Activated naive CD4-positive, alpha-beta T cell treated with anti-CD3 and anti-CD28 coated beads for 36 hours (primary cell): ENCODE measurements around the gene FASTK. TPM values are rescaled to one million over a fixed set of nuclear protein-coding genes. Genes with fewer than 3 reads are reported as not detected.

Experiments used
- CTCF ChIA-PET: fragments of 350-600 bp; sonication (Branson Sonifier 250); formaldehyde crosslinking; loops from one replicate; lab custom pipeline; 2021; ENCODE audit warnings: antibody characterized with exemption; lab: Charles Lee
- DNase-seq: peaks from one replicate; pipeline ENCODE4 v3.0.0-alpha.2; 2020
- H3K27ac Mint-ChIP-seq: one replicate; pipeline ENCODE4 v1.8.0; 2021; ENCODE audit warnings: mild to moderate bottlenecking, mixed read lengths
- H3K27me3 Mint-ChIP-seq: one replicate; pipeline ENCODE4 v1.8.0; 2021; ENCODE audit warnings: low read depth, mixed read lengths
- H3K36me3 Mint-ChIP-seq: one replicate; pipeline ENCODE4 v1.8.0; 2021; ENCODE audit warnings: low read depth, mixed read lengths
- H3K4me1 Mint-ChIP-seq: one replicate; pipeline ENCODE4 v1.8.0; 2021; ENCODE audit warnings: low read depth, mixed read lengths
- H3K4me3 Mint-ChIP-seq: one replicate; pipeline ENCODE4 v1.8.0; 2021; ENCODE audit warnings: mild to moderate bottlenecking, moderate library complexity, mixed read lengths
- H3K9me3 Mint-ChIP-seq: one replicate; pipeline ENCODE4 v1.8.0; 2021; ENCODE audit warnings: mixed read lengths
- intact Hi-C: fragments of 100-400 bp; cut with micrococcal nuclease; formaldehyde crosslinking; loops from one replicate; pipeline ENCODE4 v1.15.1; 2023
- total RNA-seq, 2 experiments: library from RNA; stranded (reverse); gene quantifications; one replicate each; pipeline ENCODE4 v1.2.3, GENCODE V29; 2021

Gene FASTK
- total RNA-seq, 2 experiments from 2014 or later, result 43.6 to 45.7 TPM

GRCh38 chr7:151103973-151104372 lies 23.4 kb upstream of the FASTK start:
- intact Hi-C loops, result no loop called here
- H3K36me3 Mint-ChIP-seq, result no peaks in the 10 kb centered on the region
- no peak for DNase-seq
- H3K4me3 Mint-ChIP-seq, result no peak overlapping the region
- no peaks in the 10 kb centered on the region for H3K9me3 Mint-ChIP-seq
- H3K27me3 Mint-ChIP-seq, result no peaks in the 10 kb centered on the region
- H3K4me1 Mint-ChIP-seq, result no peaks in the 10 kb centered on the region
- H3K27ac Mint-ChIP-seq, result no peak overlapping the region
- CTCF ChIA-PET, result interaction anchor here (1.2 kb wide), 1 partner anchor 20 kb away, joined by 4 read pairs; no protein-coding TSS in a partner anchor

GRCh38 chr7:151102991-151103390 lies 22.4 kb upstream of the FASTK start:
- CTCF ChIA-PET, result interaction anchor here (1.0 kb wide), 1 partner anchor 21 kb away, joined by 3 read pairs; no protein-coding TSS in a partner anchor
- H3K27ac Mint-ChIP-seq, result no peak overlapping the region
- no peaks in the 10 kb centered on the region for H3K4me1 Mint-ChIP-seq
- intact Hi-C loops, result no loop called here
- no peaks in the 10 kb centered on the region for H3K36me3 Mint-ChIP-seq
- H3K9me3 Mint-ChIP-seq, result no peaks in the 10 kb centered on the region
- no peak for DNase-seq
- H3K4me3 Mint-ChIP-seq, result no peak overlapping the region
- H3K27me3 Mint-ChIP-seq, result no peaks in the 10 kb centered on the region

- CTCF ChIA-PET, result interaction anchor here (0.9 to 1.2 kb wide), 3 partner anchors 15 to 22 kb away, joined by 3 to 5 read pairs (median 3); no protein-coding TSS in a partner anchor
- intact Hi-C loops, result no loop called here
- Mint-ChIP-seq H3K36me3 (no peaks in the 10 kb centered on the region), H3K9me3 (no peaks in the 10 kb centered on the region), H3K4me1 (no peaks in the 10 kb centered on the region), H3K27me3 (no peaks in the 10 kb centered on the region), H3K27ac (no peak overlapping the region), H3K4me3 (no peak overlapping the region)
- no peak for DNase-seq
These were observed 21.2 kb upstream of the FASTK start for GRCh38 chr7:151101621-151102396.

DNA sequence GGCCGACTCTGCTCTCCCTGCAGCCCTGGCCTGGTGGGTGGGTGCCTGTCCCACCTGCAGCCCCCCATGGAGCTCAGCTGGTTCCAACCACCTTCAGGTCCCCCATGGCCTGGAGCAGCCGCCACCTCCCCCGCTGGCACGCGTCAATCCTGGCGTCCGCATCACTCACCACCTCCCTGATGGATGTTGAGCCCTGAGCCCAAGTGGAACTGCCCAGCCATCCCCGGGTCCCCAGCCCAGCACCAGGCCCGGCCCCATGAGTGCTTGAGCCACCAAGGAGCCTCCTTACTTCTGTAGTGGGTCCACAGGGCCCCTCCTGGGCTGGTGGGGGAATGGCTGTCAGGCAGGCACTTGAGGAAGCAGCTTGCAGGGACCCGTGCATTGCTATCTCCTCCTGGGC lies 20.3 kb upstream of the FASTK start:
- no peaks in the 10 kb centered on the region for H3K27me3 Mint-ChIP-seq
- no peak for DNase-seq
- H3K36me3 Mint-ChIP-seq, result no peaks in the 10 kb centered on the region
- no peak overlapping the region for H3K4me3 Mint-ChIP-seq
- no peak overlapping the region for H3K27ac Mint-ChIP-seq
- no peaks in the 10 kb centered on the region for H3K9me3 Mint-ChIP-seq
- CTCF ChIA-PET, result interaction anchor here (1.0 to 1.2 kb wide), 2 partner anchors 14 to 19 kb away, joined by 3 read pairs; no protein-coding TSS in a partner anchor
- peaks cover under 1% of the 10 kb centered on the region for H3K4me1 Mint-ChIP-seq
- intact Hi-C loops, result no loop called here

GRCh38 chr7:151099486-151100211 lies 19.0 kb upstream of the FASTK start:
- peaks cover 3% of the 10 kb centered on the region for H3K4me1 Mint-ChIP-seq
- H3K9me3 Mint-ChIP-seq, result no peaks in the 10 kb centered on the region
- no peaks in the 10 kb centered on the region for H3K27me3 Mint-ChIP-seq
- CTCF ChIA-PET, result no interaction called here
- no peak for DNase-seq
- no peak overlapping the region for H3K4me3 Mint-ChIP-seq
- H3K27ac Mint-ChIP-seq, result no peak overlapping the region
- intact Hi-C loops, result no loop called here
- H3K36me3 Mint-ChIP-seq, result no peaks in the 10 kb centered on the region

DNA sequence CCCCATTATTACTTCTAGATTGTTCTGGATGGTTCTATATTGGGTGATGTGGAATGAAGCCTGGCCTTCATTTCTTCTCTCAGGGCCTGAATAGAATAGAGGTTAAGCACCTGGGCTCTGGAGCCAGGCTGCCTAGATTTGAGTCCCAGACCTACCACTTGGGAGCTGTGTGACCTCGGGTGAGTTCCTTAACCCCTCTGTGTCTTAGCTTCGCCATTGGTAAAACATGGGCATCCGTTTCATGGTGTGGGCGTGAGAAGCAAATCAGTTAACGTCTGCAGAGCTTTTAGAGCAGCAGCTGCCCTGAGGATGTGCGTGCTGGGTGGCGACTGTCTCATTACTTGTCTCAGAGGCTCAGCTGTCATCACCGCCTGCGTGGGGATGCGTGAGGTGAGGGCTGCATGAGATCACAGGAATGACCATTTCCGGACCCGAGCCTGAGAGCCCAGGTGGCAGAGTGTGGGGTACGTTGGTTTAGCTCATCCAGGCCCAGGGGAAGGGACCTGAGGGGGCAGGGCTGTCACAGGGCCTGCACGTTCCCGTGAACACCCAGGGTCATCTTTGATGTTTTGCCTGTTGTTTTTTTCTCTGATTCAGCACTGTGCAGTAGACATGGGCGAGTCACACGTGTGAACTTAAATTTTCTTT lies 15.3 kb upstream of the FASTK start:
- Mint-ChIP-seq H3K27ac (no peak overlapping the region), H3K4me3 (no peak overlapping the region), H3K36me3 (no peaks in the 10 kb centered on the region), H3K9me3 (no peaks in the 10 kb centered on the region), H3K4me1 (peaks cover 3% of the 10 kb centered on the region), H3K27me3 (no peaks in the 10 kb centered on the region)
- DNase-seq, result no peak
- intact Hi-C loops, result no loop called here
- CTCF ChIA-PET, result interaction anchor here (0.8 to 1.4 kb wide), 3 partner anchors 11 to 76 kb away, joined by 3 to 5 read pairs (median 3); no protein-coding TSS in a partner anchor

GRCh38 chr7:151095123-151095797 lies 14.7 kb upstream of the FASTK start:
- CTCF ChIA-PET, result interaction anchor here (0.8 to 1.4 kb wide), 6 partner anchors 10 to 149 kb away, joined by 3 to 5 read pairs (median 4); no protein-coding TSS in a partner anchor
- no peaks in the 10 kb centered on the region for H3K27me3 Mint-ChIP-seq
- DNase-seq, result no peak
- no peaks in the 10 kb centered on the region for H3K9me3 Mint-ChIP-seq
- intact Hi-C loops, result no loop called here
- H3K4me1 Mint-ChIP-seq, result peaks cover 3% of the 10 kb centered on the region
- H3K27ac Mint-ChIP-seq, result no peak overlapping the region
- H3K36me3 Mint-ChIP-seq, result no peaks in the 10 kb centered on the region
- H3K4me3 Mint-ChIP-seq, result no peak overlapping the region

DNA sequence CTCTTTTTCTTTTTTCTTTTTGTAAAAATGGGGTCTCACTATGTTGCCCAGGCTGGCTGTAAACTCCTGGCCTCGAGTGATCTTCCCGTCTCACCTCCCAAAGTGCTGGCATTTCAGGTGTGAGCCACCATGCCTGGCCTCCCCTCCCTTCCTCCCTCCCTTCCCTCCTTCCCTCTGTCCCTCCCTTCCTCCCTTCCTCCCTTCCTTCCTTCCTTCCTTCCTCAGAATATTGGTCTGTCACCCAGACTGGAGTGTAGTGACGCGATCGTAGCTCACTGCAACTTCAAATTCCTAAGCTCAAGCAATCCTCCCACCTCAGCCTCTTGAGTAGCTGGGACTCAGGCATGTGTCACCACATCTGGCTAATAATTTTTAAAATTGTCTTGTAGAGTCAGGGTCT lies 14.1 kb upstream of the FASTK start:
- DNase-seq, result no peak
- intact Hi-C loops, result no loop called here
- Mint-ChIP-seq H3K27ac (no peak overlapping the region), H3K9me3 (no peaks in the 10 kb centered on the region), H3K4me3 (no peak overlapping the region), H3K4me1 (peaks cover 3% of the 10 kb centered on the region), H3K36me3 (no peaks in the 10 kb centered on the region), H3K27me3 (no peaks in the 10 kb centered on the region)
- CTCF ChIA-PET, result interaction anchor here (0.8 to 1.5 kb wide), 6 partner anchors 15 to 150 kb away, joined by 3 to 5 read pairs (median 4); no protein-coding TSS in a partner anchor

DNA sequence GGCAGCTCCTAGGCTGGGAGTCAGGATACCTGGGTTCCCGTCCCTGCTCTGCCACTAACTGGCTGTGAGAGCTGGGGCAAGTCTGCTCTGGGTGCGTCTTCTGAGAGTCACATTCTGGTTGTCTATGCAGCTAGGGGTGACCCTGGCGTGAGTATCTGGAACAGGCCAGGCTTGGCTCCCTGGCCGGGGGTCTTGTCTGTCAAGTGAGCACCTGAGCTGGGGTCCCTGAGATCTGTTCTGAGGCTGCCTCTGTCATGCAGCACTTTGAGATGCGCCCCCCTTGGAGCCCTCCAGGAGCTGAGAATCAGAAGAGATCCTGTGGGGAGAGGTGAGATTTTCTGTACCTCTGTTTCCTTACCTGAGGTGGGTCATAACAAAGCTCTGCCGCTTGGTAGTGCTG lies 13.1 kb upstream of the FASTK start:
- Mint-ChIP-seq H3K36me3 (peaks cover 2% of the 10 kb centered on the region), H3K4me1 (peaks cover 7% of the 10 kb centered on the region), H3K4me3 (no peak overlapping the region), H3K27me3 (peaks cover 2% of the 10 kb centered on the region), H3K27ac (no peak overlapping the region), H3K9me3 (no peaks in the 10 kb centered on the region)
- CTCF ChIA-PET, result interaction anchor here (0.6 to 1.5 kb wide), 6 partner anchors 18 to 305 kb away, joined by 3 to 6 read pairs (median 4); no protein-coding TSS in a partner anchor
- intact Hi-C loops, result no loop called here
- DNase-seq, result no peak

DNA sequence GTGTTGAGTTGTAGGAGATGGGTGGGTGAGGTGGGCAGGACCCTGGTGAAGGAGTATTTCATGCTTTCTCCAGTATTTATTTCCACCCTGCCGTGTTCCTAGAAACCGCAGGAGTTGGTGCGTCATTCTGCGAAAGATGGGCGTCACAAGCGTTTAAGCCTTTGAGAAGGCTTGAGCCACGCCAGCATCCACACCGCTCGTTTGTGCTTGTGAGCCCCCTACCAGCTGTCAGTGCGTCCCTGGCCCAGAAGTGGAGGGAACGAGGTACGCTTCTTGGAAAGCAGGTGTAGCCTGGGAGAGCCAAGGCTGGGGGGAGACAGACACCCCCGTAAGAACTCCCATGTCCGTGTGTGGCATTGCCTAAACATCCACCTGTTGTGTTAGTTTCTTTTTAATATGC lies 11.4 kb upstream of the FASTK start:
- no peak overlapping the region for H3K4me3 Mint-ChIP-seq
- no peak overlapping the region for H3K27ac Mint-ChIP-seq
- CTCF ChIA-PET, result interaction anchor here (1.2 to 4.8 kb wide), 2 partner anchors 9 to 19 kb away, joined by 3 to 49 read pairs; partner anchors contain the start of gene TMUB1
- peaks cover 14% of the 10 kb centered on the region for H3K4me1 Mint-ChIP-seq
- H3K36me3 Mint-ChIP-seq, result peaks cover 2% of the 10 kb centered on the region
- H3K27me3 Mint-ChIP-seq, result peaks cover 2% of the 10 kb centered on the region
- no peak for DNase-seq
- H3K9me3 Mint-ChIP-seq, result no peaks in the 10 kb centered on the region
- intact Hi-C loops, result no loop called here

GRCh38 chr7:151091431-151091830 lies 10.8 kb upstream of the FASTK start:
- H3K36me3 Mint-ChIP-seq, result peaks cover 2% of the 10 kb centered on the region
- no peak overlapping the region for H3K4me3 Mint-ChIP-seq
- intact Hi-C loops, result no loop called here
- no peak overlapping the region for H3K27ac Mint-ChIP-seq
- H3K4me1 Mint-ChIP-seq, result peaks cover 14% of the 10 kb centered on the region
- peaks cover 2% of the 10 kb centered on the region for H3K27me3 Mint-ChIP-seq
- H3K9me3 Mint-ChIP-seq, result no peaks in the 10 kb centered on the region
- CTCF ChIA-PET, result interaction anchor here (0.6 to 4.8 kb wide), 6 partner anchors 9 to 308 kb away, joined by 3 to 49 read pairs (median 6); partner anchors contain the start of gene TMUB1
- no peak for DNase-seq
